GM21576 (cell line): Measurements from ENCODE around the gene INPP5A.
"Not testable (repeated sequence)": the region's sequence is repeated elsewhere in the genome, so short reads cannot be mapped to it uniquely, and the experiment has no call there.

ENCODE experiments used
- ATAC-seq: cut with Tn5 transposase; IDR thresholded peaks from one replicate; pipeline ENCODE4 v1.9.1; 2021; ENCODE audit warnings: mild to moderate bottlenecking, moderate library complexity; ENCODE audit not compliant: unreplicated experiment

INPP5A gene

DNA sequence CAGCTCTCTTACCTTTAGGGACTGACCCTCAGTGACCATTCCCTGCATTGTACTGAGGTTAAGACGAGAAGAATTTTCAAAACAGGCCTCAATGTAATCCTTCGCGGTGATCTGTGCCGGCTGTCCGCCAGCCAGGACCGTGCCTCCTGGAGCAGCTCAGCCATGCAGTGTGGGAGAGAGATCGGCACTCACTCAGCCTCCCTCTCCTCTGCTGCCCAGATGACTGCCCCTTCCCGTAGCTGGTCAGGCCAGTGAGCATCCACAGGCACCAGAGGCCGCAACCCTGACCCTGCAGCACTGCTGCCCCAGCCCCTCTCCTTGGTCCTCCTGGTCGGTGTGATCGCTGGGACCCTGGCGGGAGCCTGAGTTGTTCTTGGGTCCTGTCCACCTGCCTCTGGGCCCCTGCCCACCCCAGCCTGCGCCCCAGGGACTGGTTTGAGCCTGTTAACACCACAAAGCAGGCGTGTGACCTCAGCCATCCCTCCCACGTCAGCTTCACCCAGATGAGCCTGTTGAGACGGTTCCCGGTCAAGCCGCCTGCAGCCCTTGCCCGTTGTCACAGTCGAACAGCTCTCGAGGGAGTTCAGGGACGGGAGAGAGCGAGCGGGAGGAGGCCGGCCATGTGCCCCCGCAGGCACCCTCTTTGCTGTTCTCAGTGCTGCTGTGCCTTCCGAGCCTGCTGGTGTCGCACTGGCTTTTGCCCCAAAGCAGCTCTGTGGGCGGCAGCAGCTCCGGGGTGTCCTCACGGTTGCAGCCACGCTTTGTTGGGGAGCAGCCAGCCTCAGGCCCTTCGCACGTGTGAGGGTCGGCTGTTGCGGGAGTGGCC lies 211.2 kb downstream of the INPP5A start:
- no peak for ATAC-seq

DNA sequence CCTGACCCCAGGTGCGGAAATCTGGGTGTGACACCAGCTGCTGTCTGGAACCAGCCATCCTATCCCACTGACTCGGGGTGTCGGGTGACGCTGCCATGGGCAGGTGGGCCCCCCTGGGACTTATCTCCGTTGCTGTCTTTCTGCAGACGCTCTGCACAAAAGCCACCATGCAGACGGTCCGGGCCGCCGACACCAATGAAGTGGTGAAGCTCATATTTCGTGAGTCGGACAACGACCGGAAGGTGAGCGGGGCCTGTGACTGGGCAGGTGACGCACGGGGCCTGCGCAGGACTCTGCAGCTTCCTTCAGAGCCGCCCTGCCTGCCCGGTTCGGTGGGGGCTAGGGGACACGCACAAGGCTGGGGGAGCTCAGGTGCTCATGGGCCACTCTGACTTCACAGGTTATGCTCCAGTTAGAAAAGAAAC lies 211.8 kb downstream of the INPP5A start:
- ATAC-seq = no peak

GRCh38 chr10:132750936-132751335 lies 213.3 kb downstream of the INPP5A start:
- no peak for ATAC-seq

GRCh38 chr10:132752378-132752777 lies 214.8 kb downstream of the INPP5A start:
- ATAC-seq = no peak

GRCh38 chr10:132752961-132753360 lies 215.4 kb downstream of the INPP5A start:
- no peak for ATAC-seq

GRCh38 chr10:132753596-132753995 lies 216.0 kb downstream of the INPP5A start:
- no peak for ATAC-seq

DNA sequence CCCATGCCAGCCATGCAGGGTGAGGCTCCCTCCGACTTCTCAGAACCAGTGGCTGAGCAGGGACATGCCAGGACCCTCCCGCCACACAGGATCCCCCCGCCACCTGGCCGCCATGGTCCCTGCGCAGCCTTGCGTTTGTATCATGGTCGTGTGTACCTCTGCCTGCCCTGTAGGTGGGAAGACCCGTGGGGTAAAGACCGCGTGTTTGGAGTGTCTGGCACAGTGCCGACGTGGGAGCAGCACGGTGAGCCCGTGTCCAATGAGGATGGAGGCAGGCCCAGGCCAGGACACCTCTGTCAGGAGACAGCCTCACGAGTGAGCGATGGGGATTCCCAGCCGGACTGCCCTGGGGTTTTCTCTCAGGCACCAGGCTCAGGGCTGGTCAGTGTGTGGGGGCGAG lies 216.5 kb downstream of the INPP5A start:
- ATAC-seq = no peak

- no peak for ATAC-seq
Observed at GRCh38 chr10:132755166-132755711, 217.7 kb downstream of the INPP5A start.

DNA sequence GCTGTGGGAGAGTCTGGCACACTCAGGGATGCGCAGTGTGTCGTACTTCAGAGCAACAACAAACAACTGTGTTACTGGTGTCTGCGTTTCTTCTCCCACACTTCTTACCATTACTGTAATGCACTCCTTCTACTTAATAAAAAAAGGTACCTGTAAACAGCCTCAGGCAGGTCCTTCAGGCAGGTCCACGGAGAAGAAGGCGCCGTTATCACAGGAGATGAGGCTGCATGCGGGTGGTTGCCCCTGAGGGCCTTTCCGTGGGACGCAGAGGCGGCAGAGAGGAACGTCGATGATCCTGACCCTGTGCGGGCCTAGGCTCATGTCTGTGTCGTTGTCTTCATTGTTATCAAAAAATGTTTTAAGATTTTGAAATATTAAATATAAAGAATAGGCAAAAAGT lies 219.0 kb downstream of the INPP5A start:
- ATAC-seq = no peak

DNA sequence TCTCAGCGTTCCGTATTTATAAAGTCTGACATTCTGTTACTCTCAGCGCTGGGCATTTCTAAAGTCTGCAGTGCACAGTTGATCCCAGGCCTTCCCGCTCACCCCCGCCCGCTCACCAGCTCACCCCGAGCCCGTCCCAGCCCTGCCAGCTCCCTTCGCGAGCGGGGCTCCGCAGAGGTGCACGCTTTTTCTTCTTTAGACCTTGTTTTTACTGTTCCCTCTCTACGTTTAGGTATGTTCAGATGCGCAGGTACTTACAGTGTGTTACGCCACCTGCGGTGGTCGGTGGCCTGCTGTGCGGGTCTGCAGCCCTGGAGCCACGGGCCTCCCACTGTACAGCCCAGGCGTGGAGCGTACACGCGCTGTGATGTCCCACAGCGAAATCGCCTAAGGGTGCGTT lies 219.6 kb downstream of the INPP5A start:
- no peak for ATAC-seq

DNA sequence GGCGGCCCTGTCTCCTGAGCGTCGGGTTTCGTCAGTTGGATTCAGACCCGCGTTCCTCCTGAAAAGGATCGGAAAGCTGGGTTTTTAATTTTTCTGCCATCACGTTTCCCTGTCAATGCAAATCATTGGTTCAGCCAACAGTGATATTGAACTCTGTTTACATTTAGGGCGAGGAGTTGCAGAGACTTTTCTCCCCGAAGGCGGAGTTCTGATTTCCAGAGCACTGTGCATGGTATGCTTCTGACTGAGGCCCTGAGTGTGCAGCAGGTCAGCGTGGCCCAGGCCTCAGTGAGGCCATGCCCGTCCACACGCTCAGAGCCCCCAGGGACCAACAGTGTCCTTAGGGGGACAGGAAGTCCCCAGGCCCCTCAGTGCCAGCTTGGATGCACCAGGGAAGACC lies 221.3 kb downstream of the INPP5A start:
- no peak for ATAC-seq

- no peak for ATAC-seq
Observed at GRCh38 chr10:132761395-132762060, 223.9 kb downstream of the INPP5A start.

GRCh38 chr10:132762267-132762666 lies 224.7 kb downstream of the INPP5A start:
- no peak for ATAC-seq

GRCh38 chr10:132763545-132763944 lies 226.0 kb downstream of the INPP5A start:
- ATAC-seq = no peak

DNA sequence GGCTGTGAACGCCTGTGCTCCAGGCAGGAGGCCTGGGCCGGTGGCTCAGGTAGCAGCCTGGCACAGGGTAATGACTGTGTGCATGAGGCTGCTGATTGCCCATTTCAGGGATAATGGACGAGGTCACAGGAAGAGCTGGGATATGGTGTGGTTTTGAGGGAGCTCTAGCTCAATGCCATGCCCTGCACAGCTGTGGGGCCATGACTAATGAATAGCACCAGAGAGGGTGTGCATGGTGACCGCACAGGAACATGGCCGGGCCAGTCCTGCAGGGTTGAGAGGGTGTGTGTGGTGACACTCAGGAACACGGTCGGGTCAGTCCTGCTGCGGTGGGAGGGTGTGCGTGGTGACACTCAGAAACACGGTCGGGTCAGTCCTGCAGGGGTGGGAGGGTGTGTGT lies 226.5 kb downstream of the INPP5A start:
- ATAC-seq = no peak

DNA sequence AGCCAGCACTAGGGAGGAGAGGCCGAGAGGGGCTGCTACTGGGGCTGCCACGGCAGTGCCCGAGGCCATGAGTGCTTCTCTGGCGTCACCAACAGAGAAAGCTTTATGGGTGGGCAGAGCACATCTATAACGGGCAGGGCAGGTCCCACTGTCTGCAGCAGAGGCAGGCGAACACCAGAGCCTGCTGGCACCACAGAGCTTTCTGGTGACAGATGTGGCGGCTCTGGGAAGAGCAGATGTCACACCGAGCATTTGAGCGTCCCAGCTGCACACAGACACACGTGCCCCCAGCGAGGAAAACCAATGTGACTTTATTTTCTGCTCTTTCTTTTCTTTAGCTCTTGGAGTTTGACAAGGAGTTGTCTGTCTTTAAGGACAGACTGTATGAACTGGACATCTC lies 227.8 kb downstream of the INPP5A start:
- no peak for ATAC-seq

GRCh38 chr10:132766291-132766690 lies 228.7 kb downstream of the INPP5A start:
- no peak for ATAC-seq

GRCh38 chr10:132768346-132769248 lies 231.0 kb downstream of the INPP5A start:
- ATAC-seq = no peak

- no peak for ATAC-seq
Observed at GRCh38 chr10:132770061-132771021, 232.8 kb downstream of the INPP5A start.

- not testable (repeated sequence) for ATAC-seq
Observed at GRCh38 chr10:132772816-132773215, 235.2 kb downstream of the INPP5A start.
